22Rv1 (cell line): ENCODE results near the gene CYP4V2.

ENCODE experiments used
- H3K27ac ChIP-seq: fragments of 450-650 bp; 2 replicates; pipeline ENCODE4 v1.5.1; 2017
- ZFX ChIP-seq: fragments of 450-650 bp; IDR thresholded peaks from 2 replicates; pipeline ENCODE4 v1.6.1; 2017; ENCODE audit warnings: antibody characterized with exemption, borderline replicate concordance
- TF ChIP-seq, protein P1 (sequence below): fragments of 450-650 bp; IDR thresholded peaks from 2 replicates; pipeline ENCODE4 v1.5.1; 2017; ENCODE audit warnings: mild to moderate bottlenecking

Gene CYP4V2

DNA sequence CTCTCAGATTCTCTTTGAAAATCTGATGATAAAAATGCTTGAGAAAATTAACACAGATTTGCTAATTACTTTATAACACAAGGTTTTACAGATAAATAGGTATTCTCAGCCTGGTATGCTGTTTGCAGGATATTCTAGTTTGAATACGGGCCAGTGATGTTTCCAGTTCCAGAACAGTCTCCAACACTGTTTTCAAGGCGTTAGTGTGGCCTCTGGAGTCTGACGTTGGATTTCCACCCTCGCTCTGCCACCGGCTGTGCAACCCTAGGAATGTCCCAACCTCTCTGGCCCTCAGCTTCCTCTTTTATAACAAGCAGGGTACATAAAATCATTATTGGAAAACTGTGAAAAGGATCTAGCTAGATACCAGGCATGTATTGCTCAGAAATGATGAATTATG lies 23.8 kb upstream of the CYP4V2 start:
- no peak overlapping the region for H3K27ac ChIP-seq
- TF ChIP-seq, protein P1, sequence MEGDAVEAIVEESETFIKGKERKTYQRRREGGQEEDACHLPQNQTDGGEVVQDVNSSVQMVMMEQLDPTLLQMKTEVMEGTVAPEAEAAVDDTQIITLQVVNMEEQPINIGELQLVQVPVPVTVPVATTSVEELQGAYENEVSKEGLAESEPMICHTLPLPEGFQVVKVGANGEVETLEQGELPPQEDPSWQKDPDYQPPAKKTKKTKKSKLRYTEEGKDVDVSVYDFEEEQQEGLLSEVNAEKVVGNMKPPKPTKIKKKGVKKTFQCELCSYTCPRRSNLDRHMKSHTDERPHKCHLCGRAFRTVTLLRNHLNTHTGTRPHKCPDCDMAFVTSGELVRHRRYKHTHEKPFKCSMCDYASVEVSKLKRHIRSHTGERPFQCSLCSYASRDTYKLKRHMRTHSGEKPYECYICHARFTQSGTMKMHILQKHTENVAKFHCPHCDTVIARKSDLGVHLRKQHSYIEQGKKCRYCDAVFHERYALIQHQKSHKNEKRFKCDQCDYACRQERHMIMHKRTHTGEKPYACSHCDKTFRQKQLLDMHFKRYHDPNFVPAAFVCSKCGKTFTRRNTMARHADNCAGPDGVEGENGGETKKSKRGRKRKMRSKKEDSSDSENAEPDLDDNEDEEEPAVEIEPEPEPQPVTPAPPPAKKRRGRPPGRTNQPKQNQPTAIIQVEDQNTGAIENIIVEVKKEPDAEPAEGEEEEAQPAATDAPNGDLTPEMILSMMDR = no peak
- TF ChIP-seq ZFX = no peak

DNA sequence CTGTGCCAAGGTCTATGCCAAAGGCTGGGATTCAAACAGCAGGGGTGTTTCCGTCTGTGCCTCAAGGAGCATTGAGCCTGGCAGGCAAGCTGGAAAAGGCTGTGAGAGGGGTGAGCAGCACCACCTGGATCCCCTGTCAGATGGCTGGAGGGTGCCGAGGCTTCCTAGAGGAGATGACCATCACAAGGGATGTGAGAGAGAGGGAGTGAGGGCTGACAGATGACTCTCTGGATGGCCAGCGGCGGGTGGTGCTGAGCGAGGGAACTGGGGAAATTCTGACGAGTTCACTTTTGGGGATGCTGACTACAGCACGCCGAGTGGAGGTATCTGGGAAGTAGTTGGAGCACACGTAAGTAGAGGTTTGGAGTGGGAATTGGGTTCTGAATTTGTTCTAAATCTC lies 22.6 kb upstream of the CYP4V2 start:
- TF ChIP-seq, protein P1 = no peak
- no peak for TF ChIP-seq ZFX
- no peak overlapping the region for H3K27ac ChIP-seq

DNA sequence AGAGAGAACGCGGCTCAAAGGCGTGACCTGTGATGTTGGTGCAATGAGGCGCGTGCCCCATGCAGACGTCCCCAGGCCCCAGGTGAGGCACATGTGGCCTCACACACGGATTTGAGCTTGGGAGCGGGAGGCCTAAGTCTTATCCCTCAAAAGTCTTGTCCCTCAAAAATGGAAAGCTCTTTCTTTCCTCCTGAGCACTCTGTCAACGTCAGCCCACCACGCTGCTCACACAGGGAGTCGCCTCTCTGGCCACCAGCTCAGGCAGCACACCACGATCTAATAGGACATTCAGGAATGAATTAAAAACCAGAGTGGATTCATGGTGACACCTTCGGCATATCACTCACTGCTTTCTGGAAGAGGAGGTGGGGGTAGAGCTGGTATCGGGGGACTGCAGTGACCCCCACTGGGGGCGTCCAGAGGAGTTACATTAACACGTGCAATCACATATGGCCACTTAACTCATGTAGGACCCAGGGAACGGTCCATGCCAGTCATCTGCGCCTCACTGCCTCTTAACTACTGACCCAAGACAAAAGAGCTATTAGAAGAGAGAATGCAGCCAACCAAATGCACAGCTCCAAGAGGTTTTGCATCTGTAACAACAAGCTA lies 21.9 kb upstream of the CYP4V2 start:
- H3K27ac ChIP-seq = no peak overlapping the region
- TF ChIP-seq, protein P1 = no peak
- no peak for TF ChIP-seq ZFX

DNA sequence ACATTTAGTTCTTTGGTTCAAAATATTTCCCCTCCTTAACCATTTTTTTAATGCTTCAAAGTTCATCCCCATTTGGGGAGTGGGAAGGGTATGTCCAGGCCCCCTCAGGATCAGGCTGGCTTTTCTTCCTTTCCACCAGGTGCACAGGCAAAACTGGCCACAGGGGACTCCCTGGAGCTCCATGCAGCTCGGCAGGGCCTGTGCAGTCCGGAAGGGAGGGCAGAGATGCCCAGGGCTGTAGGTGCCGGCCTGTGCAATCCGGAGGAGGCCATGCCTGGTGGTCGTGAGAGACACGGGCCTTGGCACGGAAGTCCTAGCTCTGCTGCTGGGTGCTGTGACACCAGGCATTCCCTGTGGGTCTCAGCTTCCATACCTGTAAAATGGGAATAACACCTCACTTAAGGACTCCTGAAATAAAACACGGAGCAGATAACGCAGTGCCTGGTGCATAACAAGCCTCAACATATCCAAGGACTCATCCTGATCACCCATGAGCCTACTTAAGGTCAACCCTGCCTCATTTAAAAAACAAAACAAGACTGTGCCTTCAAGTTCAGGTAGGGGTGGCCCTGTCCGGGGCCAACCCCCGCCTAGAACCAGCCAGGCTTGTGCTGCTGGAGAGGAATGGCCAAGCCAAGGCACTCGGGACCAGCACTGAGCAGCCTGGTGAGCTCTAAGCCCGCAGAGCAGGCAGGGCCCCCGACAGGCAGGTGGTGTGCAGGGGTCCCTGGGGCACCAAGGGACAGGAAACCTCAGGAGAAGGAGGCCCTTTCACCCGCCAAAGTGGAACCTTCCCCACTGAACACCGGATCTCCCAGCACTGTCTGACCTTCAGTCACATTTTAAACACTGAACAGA lies 21.2 kb upstream of the CYP4V2 start:
- TF ChIP-seq, protein P1 = peak; percentile 36
- no peak for TF ChIP-seq ZFX
- H3K27ac ChIP-seq = no peak overlapping the region

DNA sequence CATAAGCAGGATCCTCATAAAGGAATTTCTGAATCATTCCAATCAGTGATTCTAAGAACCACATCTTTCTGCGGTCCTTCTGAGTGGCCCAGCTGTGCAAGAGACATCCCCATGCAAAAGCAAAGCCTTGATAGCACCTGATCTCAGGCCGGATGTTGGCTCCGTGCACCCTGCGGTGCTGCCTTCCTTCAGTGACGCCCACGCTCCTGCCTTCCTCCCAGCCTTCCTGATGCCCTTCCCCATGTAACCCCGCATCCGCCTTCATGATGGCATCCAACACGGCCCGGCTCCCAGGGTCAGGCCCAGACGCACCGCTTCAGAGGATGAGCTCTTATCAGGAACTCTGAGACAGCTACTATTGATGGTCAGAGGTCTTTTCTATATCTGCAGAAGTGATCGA lies 20.4 kb upstream of the CYP4V2 start:
- TF ChIP-seq ZFX = no peak
- TF ChIP-seq, protein P1 = no peak
- H3K27ac ChIP-seq = no peak overlapping the region

DNA sequence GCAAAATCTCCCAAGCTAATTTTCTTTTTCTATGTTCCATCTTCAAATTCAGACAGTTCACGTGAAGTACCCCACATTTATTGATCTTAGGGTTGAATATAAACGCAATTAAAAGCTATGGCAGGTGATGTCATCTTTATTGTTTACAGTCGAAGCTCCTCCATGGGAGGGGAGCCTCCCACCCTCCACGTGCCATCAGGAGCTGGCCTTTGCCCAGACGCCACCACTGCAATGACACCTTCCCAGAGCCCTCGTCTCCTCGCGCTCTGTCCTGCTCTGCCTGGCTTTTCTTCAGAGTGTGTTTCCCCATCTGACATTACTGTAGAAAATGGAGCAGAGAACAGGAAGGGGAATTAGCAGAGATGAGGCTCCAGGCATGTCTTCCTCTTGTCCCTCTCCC lies 18.8 kb upstream of the CYP4V2 start:
- no peak overlapping the region for H3K27ac ChIP-seq
- TF ChIP-seq, protein P1 = no peak
- no peak for TF ChIP-seq ZFX

DNA sequence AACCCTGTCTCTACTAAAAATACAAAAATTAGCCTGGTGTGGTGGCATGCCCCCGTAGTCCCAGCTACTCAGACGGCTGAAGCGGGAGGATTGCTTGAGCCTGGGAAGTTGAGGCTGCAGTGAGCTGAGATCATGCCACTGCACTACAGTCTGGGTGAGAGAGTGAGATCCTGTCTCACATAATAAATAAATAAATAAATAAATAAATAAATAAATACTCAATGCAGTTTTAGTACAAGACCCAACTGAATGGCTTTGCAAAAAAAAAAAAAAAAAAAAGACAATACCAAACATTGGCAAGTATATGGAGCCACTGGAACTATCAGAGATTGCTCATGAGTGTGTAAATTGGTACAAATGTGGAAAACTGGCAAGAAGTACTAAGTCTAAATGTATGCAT lies 3.3 kb upstream of the CYP4V2 start:
- TF ChIP-seq, protein P1 = no peak
- no peak for TF ChIP-seq ZFX

More for the DNA sequence above, 3.3 kb upstream of the CYP4V2 start:
- H3K27ac ChIP-seq = no peak overlapping the region
